H9 (cell line): ENCODE results near the gene CHID1. TPM values are rescaled to one million over a fixed set of nuclear protein-coding genes. Genes with fewer than 3 reads are reported as not detected.

Source experiments
- DNase-seq: peaks from one replicate; pipeline ENCODE4 v3.0.0-alpha.2; 2017
- H2AFZ ChIP-seq: one replicate; pipeline ENCODE4 v1.6.1; 2013; ENCODE audit warnings: mild to moderate bottlenecking, low read length, control low read depth, moderate library complexity
- H2AK5ac ChIP-seq: 2 replicates; pipeline ENCODE4 v1.6.1; 2013; ENCODE audit warnings: low read length, control low read depth, mixed read lengths; ENCODE audit not compliant: insufficient read length
- H2BK120ac ChIP-seq: one replicate; pipeline ENCODE4 v1.6.1; 2013; ENCODE audit warnings: low read depth, mild to moderate bottlenecking, low read length, control low read depth, inconsistent platforms; ENCODE audit not compliant: poor library complexity, severe bottlenecking
- H2BK12ac ChIP-seq: 2 replicates; pipeline ENCODE4 v1.6.1; 2013; ENCODE audit warnings: low read length, control low read depth, mixed read lengths, low read depth; ENCODE audit not compliant: insufficient read length
- H2BK15ac ChIP-seq: 2 replicates; pipeline ENCODE4 v1.6.1; 2013; ENCODE audit warnings: low read depth, low read length, control low read depth
- H2BK20ac ChIP-seq: one replicate; pipeline ENCODE4 v1.6.1; 2013; ENCODE audit warnings: low read depth, mild to moderate bottlenecking, low read length, control low read depth, inconsistent platforms; ENCODE audit not compliant: poor library complexity, severe bottlenecking
- H2BK5ac ChIP-seq: 2 replicates; pipeline ENCODE4 v1.6.1; 2013; ENCODE audit warnings: low read length, control low read depth, mixed read lengths; ENCODE audit not compliant: insufficient read length
- H3K14ac ChIP-seq: 2 replicates; pipeline ENCODE4 v1.6.1; 2013; ENCODE audit warnings: low read length, control low read depth; ENCODE audit not compliant: insufficient read depth
- H3K18ac ChIP-seq: 2 replicates; pipeline ENCODE4 v1.6.1; 2013; ENCODE audit warnings: low read depth, mild to moderate bottlenecking, mixed read lengths, low read length, control low read depth; ENCODE audit not compliant: insufficient read length
- H3K23ac ChIP-seq: 2 replicates; pipeline ENCODE4 v1.6.1; 2013; ENCODE audit warnings: low read length, control low read depth, mixed read lengths, low read depth; ENCODE audit not compliant: insufficient read length
- H3K23me2 ChIP-seq: 2 replicates; pipeline ENCODE4 v1.6.1; 2013; ENCODE audit warnings: low read depth, mild to moderate bottlenecking, mixed read lengths, low read length, control low read depth; ENCODE audit not compliant: insufficient read length, poor library complexity, severe bottlenecking
- H3K27ac ChIP-seq: 2 replicates; pipeline ENCODE4 v1.5.1; 2013; ENCODE audit warnings: low read length, control low read depth, mixed read lengths, low read depth; ENCODE audit not compliant: insufficient read length
- H3K27me3 ChIP-seq: 2 replicates; pipeline ENCODE4 v1.6.1; 2013; ENCODE audit warnings: low read length, control low read depth, inconsistent platforms; ENCODE audit not compliant: insufficient read depth
- H3K4ac ChIP-seq: 2 replicates; pipeline ENCODE4 v1.6.1; 2013; ENCODE audit warnings: low read depth, mild to moderate bottlenecking, control low read depth, inconsistent platforms, low read length, moderate library complexity
- H3K4me1 ChIP-seq: 2 replicates; pipeline ENCODE4 v1.6.1; 2013; ENCODE audit warnings: low read length, control low read depth, inconsistent platforms; ENCODE audit not compliant: insufficient read depth
- H3K4me2 ChIP-seq: 2 replicates; pipeline ENCODE4 v1.6.1; 2013; ENCODE audit warnings: low read length, control low read depth, mixed read lengths; ENCODE audit not compliant: insufficient read length, insufficient read depth
- H3K56ac ChIP-seq: 2 replicates; pipeline ENCODE4 v1.6.1; 2013; ENCODE audit warnings: low read depth, mild to moderate bottlenecking, mixed read lengths, low read length, control low read depth; ENCODE audit not compliant: insufficient read length
- H3K79me1 ChIP-seq: 2 replicates; pipeline ENCODE4 v1.6.1; 2013; ENCODE audit warnings: low read depth, mild to moderate bottlenecking, moderate library complexity, low read length, control low read depth, inconsistent platforms; ENCODE audit not compliant: insufficient read depth, poor library complexity, severe bottlenecking
- H3K79me2 ChIP-seq: 2 replicates; pipeline ENCODE4 v1.6.1; 2013; ENCODE audit warnings: low read length, control low read depth, inconsistent platforms; ENCODE audit not compliant: insufficient read depth
- H3K9ac ChIP-seq: 2 replicates; pipeline ENCODE4 v1.6.1; 2013; ENCODE audit warnings: low read length, control low read depth, mixed read lengths; ENCODE audit not compliant: insufficient read length; ENCODE audit errors: extremely low read depth
- H3K9me3 ChIP-seq: one replicate; pipeline ENCODE4 v1.6.1; 2013; ENCODE audit warnings: low read depth, low read length, inconsistent platforms; ENCODE audit not compliant: control insufficient read depth
- H3T11ph ChIP-seq: one replicate; pipeline ENCODE4 v1.6.1; 2013; ENCODE audit warnings: mild to moderate bottlenecking, low read length, control low read depth, inconsistent platforms
- H4K20me1 ChIP-seq: one replicate; pipeline ENCODE4 v1.6.1; 2013; ENCODE audit not compliant: control insufficient read depth, insufficient read length, insufficient read depth
- H4K5ac ChIP-seq: 2 replicates; pipeline ENCODE4 v1.6.1; 2013; ENCODE audit warnings: low read depth, mild to moderate bottlenecking, mixed read lengths, low read length, control low read depth; ENCODE audit not compliant: insufficient read length
- H4K8ac ChIP-seq: replicated peaks from 2 replicates; pipeline ENCODE4 v1.6.1; 2013; ENCODE audit warnings: low read length, control low read depth, mixed read lengths, low read depth; ENCODE audit not compliant: insufficient read length
- H4K91ac ChIP-seq: 2 replicates; pipeline ENCODE4 v1.6.1; 2013; ENCODE audit warnings: low read depth, mild to moderate bottlenecking, moderate library complexity, mixed read lengths, low read length, control low read depth; ENCODE audit not compliant: insufficient read length
- H3K27ac Mint-ChIP-seq, 3 experiments: 2 replicates in 2 of 3; 3 replicates in 1 of 3; pipeline ENCODE4 v1.8.0; 2020 to 2021; ENCODE audit warnings: mixed read lengths in 3 of 3, mild to moderate bottlenecking in 1 of 3, moderate library complexity in 1 of 3
- H3K27me3 Mint-ChIP-seq: 2 replicates; pipeline ENCODE4 v1.8.0; 2021; ENCODE audit warnings: low read depth, mild to moderate bottlenecking, moderate library complexity, mixed read lengths
- H3K36me3 Mint-ChIP-seq, 3 experiments: 2 replicates in 2 of 3; 3 replicates in 1 of 3; pipeline ENCODE4 v1.8.0; 2020 to 2021; ENCODE audit warnings: low read depth in 3 of 3, mixed read lengths in 3 of 3; ENCODE audit not compliant: insufficient read depth in 1 of 3
- H3K4me1 Mint-ChIP-seq, 2 experiments: 2 replicates each; pipeline ENCODE4 v1.8.0; 2020; ENCODE audit warnings: mixed read lengths in 2 of 2
- H3K4me3 Mint-ChIP-seq, 2 experiments: 2 replicates in 1 of 2; 3 replicates in 1 of 2; pipeline ENCODE4 v1.8.0; 2020 to 2021; ENCODE audit warnings: mild to moderate bottlenecking in 2 of 2, mixed read lengths in 2 of 2, moderate library complexity in 1 of 2
- H3K9me3 Mint-ChIP-seq, 2 experiments: 2 replicates in 1 of 2; 3 replicates in 1 of 2; pipeline ENCODE4 v1.8.0; 2020; ENCODE audit warnings: mild to moderate bottlenecking in 2 of 2, mixed read lengths in 2 of 2, moderate library complexity in 1 of 2
- CTCF ChIP-seq: fragments of 200-600 bp; sonication (generic); conservative IDR thresholded peaks from 3 replicates; pipeline ENCODE4 v1.8.0; 2021; ENCODE audit warnings: antibody characterized with exemption, mild to moderate bottlenecking
- WGBS: extraction: QIAGEN DNeasy Blood & Tissue Kit; methylation state at CpG from one replicate; pipeline ENCODE4 v1.1.7; 2013; ENCODE audit warnings: missing lambda C conversion rate, low lambda C conversion rate, mixed read lengths; ENCODE audit not compliant: insufficient read length; ENCODE audit errors: extremely low coverage; 5-methylcytosine and 5-hydroxymethylcytosine counted together
- total RNA-seq: library from RNA; stranded (reverse); gene quantifications from 2 replicates; pipeline ENCODE4 v1.2.1, GENCODE V29; 2021

Gene CHID1
- total RNA-seq, 1 experiment from 2014 or later, result 89.4 TPM

- Histone ChIP-seq H3K56ac (no peak overlapping the region), H2BK20ac (no peak overlapping the region), H3K4me1 (no peaks in the 10 kb centered on the region), H2BK15ac (no peak overlapping the region), H3K23me2 (peaks cover 5% of the 10 kb centered on the region), H2BK12ac (no peak overlapping the region), H4K20me1 (no peaks in the 10 kb centered on the region), H3K79me1 (no peaks in the 10 kb centered on the region), H2BK5ac (no peak overlapping the region), H3K14ac (no peak overlapping the region; the same call in 1 of the 2 replicates), H4K91ac (no peak overlapping the region), H3K4ac (no peak overlapping the region), H2AFZ (no peak overlapping the region), H2BK120ac (no peak overlapping the region), H3K9me3 (no peaks in the 10 kb centered on the region), H3K79me2 (no peaks in the 10 kb centered on the region), H3K4me2 (peak overlapping the region; percentile 46), H3K27me3 (no peaks in the 10 kb centered on the region), H3K27ac (no peak overlapping the region), H3K18ac (no peak overlapping the region), H3K9ac (no peak overlapping the region), H4K5ac (no peak overlapping the region), H4K8ac (no peak overlapping the region), H2AK5ac (no peak overlapping the region), H3K23ac (no peak overlapping the region), H3T11ph (no peak overlapping the region)
- Mint-ChIP-seq H3K27me3 (peaks cover 4% of the 10 kb centered on the region), H3K4me1 (peaks cover 11 to 25% of the 10 kb centered on the region in 2 experiments), H3K9me3 (no peaks in the 10 kb centered on the region; a peak in 1 of 5 replicates), H3K36me3 (peaks cover 2 to 23% (median 10%) of the 10 kb centered on the region in 3 experiments; a peak in 6 of 7 replicates), H3K4me3 (peak overlapping the region; percentile 76 to 87), H3K27ac (peak overlapping the region in 1 of 3 experiments; percentile 85; a peak in 1 of 7 replicates)
- WGBS, result no CpG with 5 or more reads among the region's 47 CpGs
- peak; percentile 83 for DNase-seq
- no peak for TF ChIP-seq CTCF
Measured at GRCh38 chr11:819943-820649, 90.5 kb downstream of the CHID1 start.
